GM20000 (cell line): ENCODE data around the gene OR8B8.

Experiments used
- DNase-seq: peaks from one replicate; pipeline ENCODE4 v3.0.0; 2012; ENCODE audit warnings: low spot score
- TF ChIP-seq, protein P1 (sequence below): IDR thresholded peaks from 2 replicates; pipeline ENCODE4 v1.5.1; 2012; ENCODE audit warnings: mild to moderate bottlenecking, control low read depth; ENCODE audit errors: extremely low read depth, missing control alignments

OR8B8 gene

GRCh38 chr11:124474779-124475178 is 29.3 kb upstream of the OR8B8 start:
- DNase-seq, result no peak
- TF ChIP-seq, protein P1, sequence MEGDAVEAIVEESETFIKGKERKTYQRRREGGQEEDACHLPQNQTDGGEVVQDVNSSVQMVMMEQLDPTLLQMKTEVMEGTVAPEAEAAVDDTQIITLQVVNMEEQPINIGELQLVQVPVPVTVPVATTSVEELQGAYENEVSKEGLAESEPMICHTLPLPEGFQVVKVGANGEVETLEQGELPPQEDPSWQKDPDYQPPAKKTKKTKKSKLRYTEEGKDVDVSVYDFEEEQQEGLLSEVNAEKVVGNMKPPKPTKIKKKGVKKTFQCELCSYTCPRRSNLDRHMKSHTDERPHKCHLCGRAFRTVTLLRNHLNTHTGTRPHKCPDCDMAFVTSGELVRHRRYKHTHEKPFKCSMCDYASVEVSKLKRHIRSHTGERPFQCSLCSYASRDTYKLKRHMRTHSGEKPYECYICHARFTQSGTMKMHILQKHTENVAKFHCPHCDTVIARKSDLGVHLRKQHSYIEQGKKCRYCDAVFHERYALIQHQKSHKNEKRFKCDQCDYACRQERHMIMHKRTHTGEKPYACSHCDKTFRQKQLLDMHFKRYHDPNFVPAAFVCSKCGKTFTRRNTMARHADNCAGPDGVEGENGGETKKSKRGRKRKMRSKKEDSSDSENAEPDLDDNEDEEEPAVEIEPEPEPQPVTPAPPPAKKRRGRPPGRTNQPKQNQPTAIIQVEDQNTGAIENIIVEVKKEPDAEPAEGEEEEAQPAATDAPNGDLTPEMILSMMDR, result no peak

DNA sequence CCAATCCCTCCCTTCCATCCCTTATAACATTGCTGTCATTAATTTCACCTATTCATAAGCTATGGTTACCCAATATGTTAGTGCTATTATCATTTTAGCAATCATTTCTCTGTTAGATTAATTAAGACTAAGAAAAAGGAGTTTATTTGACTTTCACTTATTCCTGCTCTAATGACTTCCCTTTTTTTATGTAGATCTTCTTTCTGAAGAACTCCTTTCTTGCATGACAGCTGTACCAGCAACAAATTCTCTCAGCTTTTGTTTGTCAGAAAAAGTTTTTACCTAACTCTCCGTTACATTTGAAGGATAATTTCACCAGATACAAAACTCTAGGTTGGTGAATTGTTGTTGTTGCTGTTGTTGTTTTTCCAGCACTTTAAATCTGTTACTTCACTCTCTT is 28.6 kb upstream of the OR8B8 start:
- DNase-seq, result no peak
- TF ChIP-seq, protein P1, result no peak

- TF ChIP-seq, protein P1, result no peak
- no peak for DNase-seq
Observed at GRCh38 chr11:124473476-124473875, 28.0 kb upstream of the OR8B8 start.

GRCh38 chr11:124470561-124471227 is 25.2 kb upstream of the OR8B8 start:
- TF ChIP-seq, protein P1, result no peak
- DNase-seq, result no peak

DNA sequence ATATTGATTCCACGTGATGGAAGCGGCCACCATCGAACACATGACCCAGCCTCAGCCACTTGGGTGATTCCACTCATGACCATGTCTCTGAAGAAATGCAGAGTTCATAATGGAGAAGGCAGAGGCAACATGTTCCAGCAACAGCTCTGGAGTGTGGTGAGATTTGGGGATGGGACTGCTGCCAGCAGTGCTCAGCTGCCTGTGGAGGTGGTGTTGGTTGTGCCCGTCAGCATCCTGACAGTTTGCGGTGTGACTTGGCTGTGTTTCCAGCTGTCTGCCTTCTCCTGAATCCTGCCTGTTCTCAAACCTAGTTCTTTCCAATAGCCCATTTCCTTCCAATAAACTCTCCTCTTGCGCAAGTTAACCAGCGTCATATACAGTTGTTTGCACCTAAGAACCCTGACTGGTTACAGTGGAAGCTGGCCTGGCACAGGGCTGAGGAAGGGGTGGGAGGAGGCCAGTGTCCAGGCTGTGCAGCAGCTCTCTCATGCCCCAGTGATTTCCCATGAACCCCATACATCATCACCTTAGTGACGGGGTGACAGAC is 22.0 kb upstream of the OR8B8 start:
- no peak for DNase-seq
- TF ChIP-seq, protein P1, result no peak

DNA sequence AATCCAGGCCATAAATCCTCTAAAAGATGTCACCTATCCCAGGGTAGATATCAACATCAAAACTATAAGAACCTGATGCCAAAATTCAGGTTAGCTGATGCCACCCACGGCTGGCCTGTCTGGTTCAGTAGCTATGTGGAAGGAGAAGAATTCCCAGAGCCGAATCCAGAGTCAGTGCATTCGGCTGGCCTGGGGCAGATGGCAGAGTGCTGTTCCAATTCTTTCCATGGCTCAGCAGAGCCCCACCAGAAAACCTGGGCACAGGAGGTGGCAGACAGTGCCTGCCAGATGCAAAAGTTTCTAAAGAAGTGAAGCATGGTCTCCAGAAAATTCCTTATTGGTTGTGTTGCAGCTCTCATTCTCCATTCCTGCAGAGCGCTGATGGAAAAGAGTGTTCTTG is 19.9 kb upstream of the OR8B8 start:
- DNase-seq, result no peak
- TF ChIP-seq, protein P1, result no peak

- no peak for DNase-seq
- TF ChIP-seq, protein P1, result no peak
Observed at GRCh38 chr11:124463990-124464389, 18.5 kb upstream of the OR8B8 start.
